GM21390 (cell line): Measurements from ENCODE around the gene GALR2.

ENCODE experiments used
- ATAC-seq: cut with Tn5 transposase; IDR thresholded peaks from one replicate; pipeline ENCODE4 v1.9.1; 2021; ENCODE audit not compliant: unreplicated experiment

Gene GALR2

GRCh38 chr17:76079535-76079955 is 5.0 kb downstream of the GALR2 start:
- no peak for ATAC-seq

GRCh38 chr17:76079956-76080767 is 5.6 kb downstream of the GALR2 start:
- no peak for ATAC-seq

GRCh38 chr17:76080768-76081287 is 6.2 kb downstream of the GALR2 start:
- ATAC-seq: no peak

- no peak for ATAC-seq
Measured at GRCh38 chr17:76081295-76082210, 7.0 kb downstream of the GALR2 start.

- no peak for ATAC-seq
Measured at GRCh38 chr17:76082326-76083251, 8.0 kb downstream of the GALR2 start.

GRCh38 chr17:76083536-76084182 is 9.1 kb downstream of the GALR2 start:
- no peak for ATAC-seq

- ATAC-seq: no peak
Measured at GRCh38 chr17:76085066-76085730, 10.6 kb downstream of the GALR2 start.

GRCh38 chr17:76085731-76086366 is 11.3 kb downstream of the GALR2 start:
- no peak for ATAC-seq

GRCh38 chr17:76086384-76086783 is 11.8 kb downstream of the GALR2 start:
- no peak for ATAC-seq

- no peak for ATAC-seq
Measured at GRCh38 chr17:76087531-76087930, 12.9 kb downstream of the GALR2 start.

GRCh38 chr17:76088041-76088867 is 13.7 kb downstream of the GALR2 start:
- ATAC-seq: no peak

- ATAC-seq: no peak
Measured at GRCh38 chr17:76088868-76089576, 14.4 kb downstream of the GALR2 start.

- ATAC-seq: no peak
Measured at GRCh38 chr17:76089680-76090516, 15.3 kb downstream of the GALR2 start.

- ATAC-seq: no peak
Measured at GRCh38 chr17:76090517-76091129, 16.0 kb downstream of the GALR2 start.

- ATAC-seq: no peak
Measured at GRCh38 chr17:76091526-76092286, 17.1 kb downstream of the GALR2 start.
